ENCODE data around the gene CNTNAP2.

Gene CNTNAP2

DNA sequence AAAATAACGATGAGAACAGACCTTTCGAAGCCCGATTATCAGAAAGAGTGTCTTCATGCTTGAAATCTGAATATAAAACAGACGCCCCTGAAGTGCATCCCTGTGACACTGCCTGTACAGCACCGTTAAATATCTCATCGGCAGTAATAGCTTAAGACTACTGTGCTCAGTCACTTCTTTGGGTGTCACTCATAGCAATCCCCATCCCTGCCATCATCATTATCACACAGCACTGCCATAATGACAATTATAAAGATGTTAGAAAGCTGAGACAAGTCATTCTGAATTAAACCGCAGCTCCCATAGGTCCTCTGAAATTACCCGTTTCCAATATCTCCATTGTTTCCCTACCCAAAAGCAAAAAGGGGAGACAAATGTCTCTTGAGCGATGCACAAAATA, 1906.2 kb downstream of the CNTNAP2 start:
- CTCF ChIA-PET: no interaction called here
- no peak overlapping the region for H3K27ac ChIP-seq (ENCODE audit: insufficient read depth in 1 of 2, low read depth in 1 of 2, low read length in 2 of 2, poor library complexity in 1 of 2, severe bottlenecking in 2 of 2)
- no peaks in the 10 kb centered on the region for H3K4me1 ChIP-seq (ENCODE audit: control extremely low read depth in 1 of 4, control insufficient read depth in 4 of 4, insufficient read depth in 4 of 4, low read length in 3 of 4)
- DNase-seq: no peak
- 98% methylated on average over 8 of the region's 9 CpGs for WGBS (ENCODE audit: insufficient coverage)
- H3K4me3 ChIP-seq (ENCODE audit: control insufficient read depth in 1 of 7, extremely low read depth in 1 of 7, insufficient read depth in 4 of 7, low read depth in 2 of 7, low read length in 6 of 7): no peak overlapping the region
- no peaks in the 10 kb centered on the region for H3K9me3 ChIP-seq (ENCODE audit: control extremely low read depth in 1 of 5, control insufficient read depth in 4 of 5, insufficient read depth in 2 of 5, low read depth in 1 of 5, low read length in 4 of 5)
- H3K27me3 ChIP-seq (replicated peaks in 2 of 5; ENCODE audit: control insufficient read depth in 4 of 5, insufficient read depth in 5 of 5, low read length in 4 of 5): no peaks in the 10 kb centered on the region
- POLR2A ChIA-PET: no interaction called here
- no peaks in the 10 kb centered on the region for H3K36me3 ChIP-seq (ENCODE audit: control insufficient read depth in 4 of 4, insufficient read depth in 4 of 4, low read length in 3 of 4)

DNA sequence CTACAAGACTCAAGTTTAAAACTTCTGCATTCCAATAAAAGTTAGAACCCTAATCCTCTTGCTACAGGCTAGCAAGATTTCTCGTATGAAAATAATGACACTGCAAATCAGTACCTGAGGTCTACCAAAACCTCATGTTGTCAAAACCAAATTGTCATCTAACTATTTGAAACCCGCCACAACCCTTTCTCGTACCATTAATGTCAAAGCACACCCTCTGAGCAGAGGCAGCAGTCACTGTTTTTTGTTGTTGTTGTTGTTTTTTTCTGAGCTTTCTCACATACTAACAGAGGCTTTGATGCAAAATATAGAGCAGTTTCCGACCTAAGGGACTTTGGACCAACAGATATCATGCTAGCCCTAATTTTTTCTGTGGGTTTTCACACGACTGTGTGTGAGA, 1910.1 kb downstream of the CNTNAP2 start:
- Histone ChIP-seq H3K9me3 (ENCODE audit: control extremely low read depth in 1 of 5, control insufficient read depth in 4 of 5, insufficient read depth in 2 of 5, low read depth in 1 of 5, low read length in 4 of 5) (no peaks in the 10 kb centered on the region), H3K27me3 (replicated peaks in 2 of 5; ENCODE audit: control insufficient read depth in 4 of 5, insufficient read depth in 5 of 5, low read length in 4 of 5) (no peaks in the 10 kb centered on the region), H3K27ac (ENCODE audit: insufficient read depth in 1 of 2, low read depth in 1 of 2, low read length in 2 of 2, poor library complexity in 1 of 2, severe bottlenecking in 2 of 2) (no peak overlapping the region), H3K36me3 (ENCODE audit: control insufficient read depth in 4 of 4, insufficient read depth in 4 of 4, low read length in 3 of 4) (no peaks in the 10 kb centered on the region), H3K4me3 (ENCODE audit: control insufficient read depth in 1 of 7, extremely low read depth in 1 of 7, insufficient read depth in 4 of 7, low read depth in 2 of 7, low read length in 6 of 7) (no peak overlapping the region), H3K4me1 (ENCODE audit: control extremely low read depth in 1 of 4, control insufficient read depth in 4 of 4, insufficient read depth in 4 of 4, low read length in 3 of 4) (no peaks in the 10 kb centered on the region)
- CTCF ChIA-PET: no interaction called here
- POLR2A ChIA-PET: no interaction called here
- DNase-seq: no peak
- 100% methylated on average over 1 of the region's 5 CpGs for WGBS (ENCODE audit: insufficient coverage)

DNA sequence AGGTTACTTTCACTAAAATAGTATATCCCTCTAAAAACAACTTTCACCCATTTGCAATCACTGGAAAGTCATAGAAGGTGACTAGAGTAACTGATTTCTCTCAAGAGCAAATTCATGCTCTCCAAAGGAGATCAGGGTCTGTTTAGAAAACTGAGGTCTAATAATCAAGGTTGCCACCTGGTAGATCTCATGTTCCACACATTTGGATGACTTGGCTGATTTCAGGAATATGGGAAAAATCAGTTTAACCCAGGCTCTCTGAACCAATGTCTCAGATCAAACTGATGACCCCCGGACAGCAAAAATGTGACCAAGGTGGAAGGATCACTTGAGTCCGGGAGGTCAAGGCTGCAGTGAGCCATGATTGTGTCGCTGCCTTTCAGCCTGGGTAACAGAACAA, 1911.6 kb downstream of the CNTNAP2 start:
- H3K4me1 ChIP-seq (ENCODE audit: control extremely low read depth in 1 of 4, control insufficient read depth in 4 of 4, insufficient read depth in 4 of 4, low read length in 3 of 4): no peaks in the 10 kb centered on the region
- H3K4me3 ChIP-seq (ENCODE audit: control insufficient read depth in 1 of 7, extremely low read depth in 1 of 7, insufficient read depth in 4 of 7, low read depth in 2 of 7, low read length in 6 of 7): no peak overlapping the region
- no peak for DNase-seq
- ChIA-PET CTCF (no interaction called here), POLR2A (no interaction called here)
- H3K27ac ChIP-seq (ENCODE audit: insufficient read depth in 1 of 2, low read depth in 1 of 2, low read length in 2 of 2, poor library complexity in 1 of 2, severe bottlenecking in 2 of 2): no peak overlapping the region
- no peaks in the 10 kb centered on the region for H3K9me3 ChIP-seq (ENCODE audit: control extremely low read depth in 1 of 5, control insufficient read depth in 4 of 5, insufficient read depth in 2 of 5, low read depth in 1 of 5, low read length in 4 of 5)
- 100% methylated on average over 1 of the region's 3 CpGs for WGBS (ENCODE audit: insufficient coverage)
- H3K27me3 ChIP-seq (replicated peaks in 2 of 5; ENCODE audit: control insufficient read depth in 4 of 5, insufficient read depth in 5 of 5, low read length in 4 of 5): no peaks in the 10 kb centered on the region
- no peaks in the 10 kb centered on the region for H3K36me3 ChIP-seq (ENCODE audit: control insufficient read depth in 4 of 4, insufficient read depth in 4 of 4, low read length in 3 of 4)

DNA sequence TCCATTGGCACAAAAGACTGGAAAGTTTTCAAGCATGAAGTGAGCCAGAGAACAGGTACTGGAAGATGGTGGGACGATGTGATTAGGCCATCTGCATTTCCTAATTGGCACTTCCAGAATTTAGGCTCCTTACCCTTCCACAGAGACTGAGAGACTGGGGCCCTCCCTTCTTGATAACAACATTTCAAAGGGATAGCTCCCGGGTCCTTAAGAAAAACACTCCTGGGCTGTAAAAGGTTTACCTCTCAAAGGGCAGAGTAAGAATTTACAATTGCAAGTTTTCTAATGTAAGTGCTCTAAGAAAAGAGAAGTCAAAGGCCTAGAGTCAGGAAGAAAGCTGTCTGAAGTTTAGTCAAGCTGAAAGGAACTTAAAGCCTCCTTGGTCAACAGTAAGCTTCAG, 1914.4 kb downstream of the CNTNAP2 start:
- 100% methylated on average over 2 of the region's 2 CpGs for WGBS (ENCODE audit: insufficient coverage)
- no peak overlapping the region for H3K27ac ChIP-seq (ENCODE audit: insufficient read depth in 1 of 2, low read depth in 1 of 2, low read length in 2 of 2, poor library complexity in 1 of 2, severe bottlenecking in 2 of 2)
- H3K4me1 ChIP-seq (ENCODE audit: control extremely low read depth in 1 of 4, control insufficient read depth in 4 of 4, insufficient read depth in 4 of 4, low read length in 3 of 4): no peaks in the 10 kb centered on the region
- H3K4me3 ChIP-seq (ENCODE audit: control insufficient read depth in 1 of 7, extremely low read depth in 1 of 7, insufficient read depth in 4 of 7, low read depth in 2 of 7, low read length in 6 of 7): no peak overlapping the region
- ChIA-PET CTCF (no interaction called here), POLR2A (no interaction called here)
- no peak for DNase-seq
- H3K27me3 ChIP-seq (replicated peaks in 2 of 5; ENCODE audit: control insufficient read depth in 4 of 5, insufficient read depth in 5 of 5, low read length in 4 of 5): no peaks in the 10 kb centered on the region
- H3K9me3 ChIP-seq (ENCODE audit: control extremely low read depth in 1 of 5, control insufficient read depth in 4 of 5, insufficient read depth in 2 of 5, low read depth in 1 of 5, low read length in 4 of 5): no peaks in the 10 kb centered on the region
- H3K36me3 ChIP-seq (ENCODE audit: control insufficient read depth in 4 of 4, insufficient read depth in 4 of 4, low read length in 3 of 4): no peaks in the 10 kb centered on the region

DNA sequence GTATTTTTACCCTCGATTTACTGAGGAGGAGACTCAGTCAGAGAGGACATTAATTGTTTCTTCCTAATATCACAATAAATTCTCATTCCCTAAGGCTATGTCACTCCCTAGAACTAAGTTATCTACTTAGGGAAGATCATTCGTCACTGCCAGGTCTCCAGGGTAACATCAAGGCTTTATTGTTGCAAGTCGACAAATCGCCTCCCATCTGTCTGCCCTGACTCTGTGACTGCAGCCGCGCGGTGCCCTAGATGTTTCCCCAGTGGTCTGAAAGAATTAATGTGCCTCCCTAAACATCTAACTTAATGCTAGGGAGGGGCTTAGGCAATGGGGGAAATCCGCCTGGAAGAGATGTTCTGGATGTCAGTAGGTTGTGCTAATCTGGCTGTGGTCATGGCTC, 1915.2 kb downstream of the CNTNAP2 start:
- POLR2A ChIA-PET: no interaction called here
- WGBS (ENCODE audit: insufficient coverage): 91% methylated on average over 8 of the region's 8 CpGs

DNA sequence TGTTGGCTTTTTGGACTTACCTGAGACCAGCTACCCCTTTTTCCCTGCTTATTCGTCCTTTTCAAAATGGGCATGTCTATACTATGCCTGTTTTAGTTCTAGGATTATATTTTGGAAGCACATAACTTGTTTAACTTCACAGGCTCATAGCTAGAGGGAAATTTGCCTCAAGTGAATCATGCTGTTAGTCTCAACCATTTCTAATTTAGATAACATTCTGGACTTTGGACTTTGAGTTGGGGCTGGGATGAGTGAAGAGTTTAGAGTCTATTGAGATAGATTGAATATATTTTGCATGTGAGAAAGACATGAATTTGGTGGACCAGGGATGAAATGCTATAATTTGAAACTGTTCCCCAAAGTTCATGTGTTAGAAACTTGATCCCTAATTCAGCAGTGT, 1919.3 kb downstream of the CNTNAP2 start:
- H3K27ac ChIP-seq (ENCODE audit: insufficient read depth in 1 of 2, low read depth in 1 of 2, low read length in 2 of 2, poor library complexity in 1 of 2, severe bottlenecking in 2 of 2): no peak overlapping the region
- ChIA-PET CTCF (no interaction called here), POLR2A (no interaction called here)
- H3K4me3 ChIP-seq (ENCODE audit: control insufficient read depth in 1 of 7, extremely low read depth in 1 of 7, insufficient read depth in 4 of 7, low read depth in 2 of 7, low read length in 6 of 7): no peak overlapping the region
- H3K9me3 ChIP-seq (ENCODE audit: control extremely low read depth in 1 of 5, control insufficient read depth in 4 of 5, insufficient read depth in 2 of 5, low read depth in 1 of 5, low read length in 4 of 5): no peaks in the 10 kb centered on the region
- no peaks in the 10 kb centered on the region for H3K27me3 ChIP-seq (replicated peaks in 2 of 5; ENCODE audit: control insufficient read depth in 4 of 5, insufficient read depth in 5 of 5, low read length in 4 of 5)
- H3K36me3 ChIP-seq (ENCODE audit: control insufficient read depth in 4 of 4, insufficient read depth in 4 of 4, low read length in 3 of 4): no peaks in the 10 kb centered on the region
- WGBS (ENCODE audit: insufficient coverage): no CpG with 5 or more reads among the region's 1 CpG
- peaks cover 0 to 14% (median under 1%) of the 10 kb centered on the region in 4 experiments for H3K4me1 ChIP-seq (ENCODE audit: control extremely low read depth in 1 of 4, control insufficient read depth in 4 of 4, insufficient read depth in 4 of 4, low read length in 3 of 4)
- DNase-seq: no peak

More for the DNA sequence above, 1915.2 kb downstream of the CNTNAP2 start:
- no peak overlapping the region for H3K27ac ChIP-seq (ENCODE audit: insufficient read depth in 1 of 2, low read depth in 1 of 2, low read length in 2 of 2, poor library complexity in 1 of 2, severe bottlenecking in 2 of 2)
- no peaks in the 10 kb centered on the region for H3K4me1 ChIP-seq (ENCODE audit: control extremely low read depth in 1 of 4, control insufficient read depth in 4 of 4, insufficient read depth in 4 of 4, low read length in 3 of 4)
- no peaks in the 10 kb centered on the region for H3K27me3 ChIP-seq (replicated peaks in 2 of 5; ENCODE audit: control insufficient read depth in 4 of 5, insufficient read depth in 5 of 5, low read length in 4 of 5)
- H3K4me3 ChIP-seq (ENCODE audit: control insufficient read depth in 1 of 7, extremely low read depth in 1 of 7, insufficient read depth in 4 of 7, low read depth in 2 of 7, low read length in 6 of 7): no peak overlapping the region
- H3K36me3 ChIP-seq (ENCODE audit: control insufficient read depth in 4 of 4, insufficient read depth in 4 of 4, low read length in 3 of 4): no peaks in the 10 kb centered on the region
- DNase-seq: no peak
- no peaks in the 10 kb centered on the region for H3K9me3 ChIP-seq (ENCODE audit: control extremely low read depth in 1 of 5, control insufficient read depth in 4 of 5, insufficient read depth in 2 of 5, low read depth in 1 of 5, low read length in 4 of 5)
- CTCF ChIA-PET: no interaction called here

DNA sequence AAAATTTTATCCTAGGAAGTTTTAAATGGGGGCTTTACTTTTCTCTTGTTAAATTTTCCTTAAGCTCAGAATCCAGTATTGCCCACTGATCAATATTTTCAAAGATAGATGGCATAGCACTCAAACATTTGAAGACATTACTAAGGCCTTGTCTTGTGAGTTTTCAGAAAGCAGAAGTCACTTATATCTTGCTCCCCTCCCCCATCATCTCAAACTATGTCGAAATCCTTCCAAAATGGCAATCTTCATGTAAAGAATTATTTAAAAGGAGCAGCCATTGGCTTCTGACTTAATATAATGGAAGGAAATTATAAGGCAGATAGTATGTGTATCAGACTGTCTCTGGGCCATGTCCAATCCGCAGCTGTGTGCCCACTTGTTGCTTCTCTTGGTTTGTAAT, 1920.4 kb downstream of the CNTNAP2 start:
- CTCF ChIA-PET: no interaction called here
- no peaks in the 10 kb centered on the region for H3K36me3 ChIP-seq (ENCODE audit: control insufficient read depth in 4 of 4, insufficient read depth in 4 of 4, low read length in 3 of 4)
- no peaks in the 10 kb centered on the region for H3K27me3 ChIP-seq (replicated peaks in 2 of 5; ENCODE audit: control insufficient read depth in 4 of 5, insufficient read depth in 5 of 5, low read length in 4 of 5)
- POLR2A ChIA-PET: no interaction called here
- peak in 2 of 3 donors; percentile 56 to 62 for DNase-seq
- H3K4me1 ChIP-seq (ENCODE audit: control extremely low read depth in 1 of 4, control insufficient read depth in 4 of 4, insufficient read depth in 4 of 4, low read length in 3 of 4): peaks cover 0 to 24% (median 8%) of the 10 kb centered on the region in 4 experiments
- no peak overlapping the region for H3K4me3 ChIP-seq (ENCODE audit: control insufficient read depth in 1 of 7, extremely low read depth in 1 of 7, insufficient read depth in 4 of 7, low read depth in 2 of 7, low read length in 6 of 7)
- no CpG with 5 or more reads among the region's 2 CpGs for WGBS (ENCODE audit: insufficient coverage)
- H3K27ac ChIP-seq (ENCODE audit: insufficient read depth in 1 of 2, low read depth in 1 of 2, low read length in 2 of 2, poor library complexity in 1 of 2, severe bottlenecking in 2 of 2): no peak overlapping the region
- H3K9me3 ChIP-seq (ENCODE audit: control extremely low read depth in 1 of 5, control insufficient read depth in 4 of 5, insufficient read depth in 2 of 5, low read depth in 1 of 5, low read length in 4 of 5): no peaks in the 10 kb centered on the region

Measured in common myeloid progenitor, CD34-positive (primary cell).